Endodermal cell (in vitro differentiated cells): Measurements from ENCODE around the gene MYL1. TPM values are rescaled to one million over a fixed set of nuclear protein-coding genes. Genes with fewer than 3 reads are reported as not detected.
A peak's percentile ranks its signal among the peaks of the same experiment; 100 is the strongest.

ENCODE experiments used
- DNase-seq: peaks from one replicate; pipeline ENCODE4 v3.0.0-alpha.2; 2017
- H3K27ac ChIP-seq: 2 replicates; pipeline ENCODE4 v1.5.1; 2013; ENCODE audit warnings: mild to moderate bottlenecking, low read depth, low read length, moderate library complexity
- H3K27me3 ChIP-seq: 2 replicates; pipeline ENCODE4 v1.6.1; 2013; ENCODE audit warnings: mild to moderate bottlenecking, low read length, moderate library complexity; ENCODE audit not compliant: insufficient read depth, control insufficient read depth, poor library complexity, severe bottlenecking
- H3K36me3 ChIP-seq: 2 replicates; pipeline ENCODE4 v1.7.0; 2013; ENCODE audit warnings: mild to moderate bottlenecking, low read length, moderate library complexity; ENCODE audit not compliant: control insufficient read depth, insufficient read depth
- H3K4me1 ChIP-seq: one replicate; pipeline ENCODE4 v1.7.0; 2013; ENCODE audit warnings: low read length; ENCODE audit not compliant: control insufficient read depth, insufficient read depth
- H3K4me3 ChIP-seq: 2 replicates; pipeline ENCODE4 v1.5.1; 2013; ENCODE audit warnings: mild to moderate bottlenecking, low read length, moderate library complexity
- H3K9ac ChIP-seq: 2 replicates; pipeline ENCODE4 v1.6.1; 2013; ENCODE audit warnings: mild to moderate bottlenecking, low read length, moderate library complexity; ENCODE audit not compliant: poor library complexity, severe bottlenecking; ENCODE audit errors: extremely low read depth
- H3K9me3 ChIP-seq: 2 replicates; pipeline ENCODE4 v1.6.1; 2013; ENCODE audit warnings: mild to moderate bottlenecking, low read length, moderate library complexity; ENCODE audit not compliant: control insufficient read depth
- H3K27ac Mint-ChIP-seq: 2 replicates; pipeline ENCODE4 v1.8.0; 2020; ENCODE audit warnings: mixed read lengths
- H3K27me3 Mint-ChIP-seq: 2 replicates; pipeline ENCODE4 v1.8.0; 2021; ENCODE audit warnings: mild to moderate bottlenecking, mixed read lengths; ENCODE audit not compliant: insufficient read depth
- H3K36me3 Mint-ChIP-seq: 2 replicates; pipeline ENCODE4 v1.8.0; 2020; ENCODE audit warnings: low read depth, mixed read lengths
- H3K4me1 Mint-ChIP-seq: 2 replicates; pipeline ENCODE4 v1.8.0; 2020; ENCODE audit warnings: mixed read lengths
- H3K4me3 Mint-ChIP-seq: 2 replicates; pipeline ENCODE4 v1.8.0; 2020; ENCODE audit warnings: mild to moderate bottlenecking, moderate library complexity, mixed read lengths
- H3K9me3 Mint-ChIP-seq: 2 replicates; pipeline ENCODE4 v1.8.0; 2020; ENCODE audit warnings: mild to moderate bottlenecking, mixed read lengths
- CTCF ChIP-seq: fragments of 200-600 bp; sonication (generic); conservative IDR thresholded peaks from 2 replicates; pipeline ENCODE4 v1.5.0; 2021; ENCODE audit warnings: antibody characterized with exemption, mild to moderate bottlenecking
- WGBS, 2 experiments: methylation state at CpG; one replicate each; pipeline versions ENCODE4 v1.1.5 to v1.1.7; 2013; ENCODE audit warnings: missing lambda C conversion rate in 2 of 2, mixed read lengths in 1 of 2; ENCODE audit not compliant: insufficient coverage in 1 of 2, insufficient read length in 1 of 2; 5-methylcytosine and 5-hydroxymethylcytosine counted together
- long read RNA-seq, 4 experiments: library from polyadenylated mRNA in 2 of 4; library from RNA in 1 of 4; library from capped mRNA in 1 of 4; stranded (forward) in 3 of 4; unstranded in 1 of 4; transcript quantifications; one replicate each; pipeline ENCODE4 v2.0.0, GENCODE V29; 2020 to 2021; ENCODE audit warnings: inconsistent platforms in 1 of 4
- polyA plus RNA-seq, 2 experiments: library from polyadenylated mRNA; stranded (reverse); fragments of 50-300 nt; gene quantifications; one replicate each; pipeline ENCODE4 v1.2.3, GENCODE V29; 2013
- total RNA-seq, 2 donors: library from RNA; stranded (reverse); fragmentation: NEBNext Ultra II Directional in 1 of 2; extraction: Animal tissue kit (Norgen Biotek cat#: 25700) in 1 of 2; gene quantifications; 2 replicates in 1 of 2; 3 replicates in 1 of 2; pipeline ENCODE4 v1.2.1, GENCODE V29; 2021

The MYL1 gene
- total RNA-seq = not detected
- not detected for polyA plus RNA-seq (2013, experiment 1 of 2)
- polyA plus RNA-seq (2013, experiment 2 of 2) = not detected
- long read RNA-seq, experiment 1 = 0 reads
- long read RNA-seq, experiment 2 = 0 reads
- long read RNA-seq, experiment 3 = 0 reads
- long read RNA-seq, experiment 4 = 0 reads

- no peak within 1 kb of the TSS for H3K27ac Mint-ChIP-seq
- Histone ChIP-seq H3K4me1 (no peaks in the 10 kb centered on the region), H3K36me3 (no peaks in the 10 kb centered on the region), H3K27me3 (no peaks in the 10 kb centered on the region), H3K9ac (no peak within 1 kb of the TSS), H3K27ac (no peak within 1 kb of the TSS), H3K4me3 (no peak within 1 kb of the TSS), H3K9me3 (no peaks in the 10 kb centered on the region)
- no peaks in the 10 kb centered on the region for H3K27me3 Mint-ChIP-seq
- no peaks in the 10 kb centered on the region for H3K36me3 Mint-ChIP-seq
- no peak for TF ChIP-seq CTCF
- no peak within 1 kb of the TSS for H3K4me3 Mint-ChIP-seq
- no peak for DNase-seq
- no peaks in the 10 kb centered on the region for H3K9me3 Mint-ChIP-seq
- H3K4me1 Mint-ChIP-seq = no peaks in the 10 kb centered on the region
- WGBS, 2 experiments = 87 to 100% methylated on average over 3 to 5 of the region's 5 CpGs
Measured at GRCh38 chr2:210315015-210315788, at the start of gene MYL1. TSS of gene MYL1 (minus strand) at chr2:210315174. CDS start at chr2:210315042, 132 bp downstream.

- H3K4me3 ChIP-seq = no peak overlapping the region
- H3K9me3 ChIP-seq = no peaks in the 10 kb centered on the region
- TF ChIP-seq CTCF = no peak
- no peaks in the 10 kb centered on the region for H3K36me3 ChIP-seq
- Mint-ChIP-seq H3K36me3 (no peaks in the 10 kb centered on the region), H3K9me3 (peaks cover 16% of the 10 kb centered on the region), H3K27me3 (no peaks in the 10 kb centered on the region), H3K27ac (peak overlapping the region; percentile 15), H3K4me1 (peaks cover 29% of the 10 kb centered on the region), H3K4me3 (no peak overlapping the region)
- H3K4me1 ChIP-seq = peaks cover 14% of the 10 kb centered on the region
- H3K9ac ChIP-seq = no peak overlapping the region
- no peaks in the 10 kb centered on the region for H3K27me3 ChIP-seq
- H3K27ac ChIP-seq = no peak overlapping the region
- no peak for DNase-seq
Measured at GRCh38 chr2:210363876-210364275, 48.9 kb upstream of the MYL1 start.

GRCh38 chr2:210363261-210363660 lies 48.3 kb upstream of the MYL1 start:
- Histone ChIP-seq H3K27me3 (no peaks in the 10 kb centered on the region), H3K27ac (no peak overlapping the region), H3K4me3 (no peak overlapping the region), H3K9me3 (no peaks in the 10 kb centered on the region), H3K9ac (no peak overlapping the region), H3K4me1 (peaks cover 14% of the 10 kb centered on the region), H3K36me3 (no peaks in the 10 kb centered on the region)
- H3K4me1 Mint-ChIP-seq = peaks cover 29% of the 10 kb centered on the region
- H3K27ac Mint-ChIP-seq = no peak overlapping the region
- DNase-seq = peak; percentile 57
- peak; percentile 70 for TF ChIP-seq CTCF
- no peaks in the 10 kb centered on the region for H3K27me3 Mint-ChIP-seq
- H3K9me3 Mint-ChIP-seq = peaks cover 16% of the 10 kb centered on the region
- no peak overlapping the region for H3K4me3 Mint-ChIP-seq
- H3K36me3 Mint-ChIP-seq = no peaks in the 10 kb centered on the region
